H1 (cell line): ENCODE data around the gene CCDC154. TPM values are rescaled to one million over a fixed set of nuclear protein-coding genes. Genes with fewer than 3 reads are reported as not detected.

Source experiments
- CTCF ChIA-PET: fragments of 300-600 bp; sonication (Branson Sonifier 250); formaldehyde crosslinking; loops from one replicate; lab custom pipeline; 2021; ENCODE audit not compliant: partially characterized antibody; lab: Charles Lee
- POLR2A ChIA-PET: fragments of 300-600 bp; sonication (Branson Sonifier 250); formaldehyde crosslinking; loops from one replicate; lab custom pipeline; 2021; ENCODE audit warnings: inconsistent platforms; ENCODE audit not compliant: partially characterized antibody; lab: Charles Lee
- DNase-seq, 2 experiments: peaks; one replicate each; pipeline versions ENCODE4 v3.0.0 to v3.0.0-alpha.2; 2010 to 2022; ENCODE audit warnings: low spot score in 2 of 2, low read depth in 1 of 2, mixed read lengths in 1 of 2
- FAIRE-seq: peaks from 2 replicates; lab custom pipeline; 2011; peaks lifted over from hg19 to GRCh38; lab: Jason Lieb, UNC
- H2AFZ ChIP-seq: 2 replicates; pipeline ENCODE4 v1.8.1; 2012; ENCODE audit warnings: low read length, inconsistent platforms
- H2AK5ac ChIP-seq: 2 replicates; pipeline ENCODE4 v1.6.1; 2013; ENCODE audit warnings: low read depth, low read length
- H2BK120ac ChIP-seq: replicated peaks from 2 replicates; pipeline ENCODE3; 2013; ENCODE audit warnings: low read depth, low read length, inconsistent platforms
- H2BK12ac ChIP-seq: 2 replicates; pipeline ENCODE4 v1.6.1; 2013; ENCODE audit warnings: low read depth, low read length
- H2BK15ac ChIP-seq: 2 replicates; pipeline ENCODE4 v1.6.1; 2013; ENCODE audit warnings: low read length
- H2BK20ac ChIP-seq: 2 replicates; pipeline ENCODE4 v1.6.1; 2013; ENCODE audit warnings: low read length
- H2BK5ac ChIP-seq: 2 replicates; pipeline ENCODE4 v1.6.1; 2013; ENCODE audit warnings: low read depth, low read length
- H3K14ac ChIP-seq: 2 replicates; pipeline ENCODE4 v1.6.1; 2013; ENCODE audit warnings: inconsistent platforms; ENCODE audit not compliant: insufficient read length
- H3K18ac ChIP-seq: 2 replicates; pipeline ENCODE4 v1.6.1; 2013; ENCODE audit warnings: low read length; ENCODE audit errors: extremely low read depth
- H3K23ac ChIP-seq: 2 replicates; pipeline ENCODE4 v1.6.1; 2013; ENCODE audit warnings: inconsistent platforms; ENCODE audit not compliant: insufficient read length
- H3K23me2 ChIP-seq: 2 replicates; pipeline ENCODE4 v1.6.1; 2013; ENCODE audit warnings: low read depth, low read length
- H3K27ac ChIP-seq: 2 replicates; pipeline ENCODE4 v1.6.1; 2011; ENCODE audit warnings: low read depth, low read length, inconsistent platforms
- H3K27me3 ChIP-seq, 4 experiments: replicated peaks in 1 of 4; 1 replicate in 1 of 4; 2 replicates in 3 of 4; pipeline versions ENCODE4 v1.6.1 to v1.8.1; 2011 to 2013; ENCODE audit warnings: low read length in 3 of 4, mild to moderate bottlenecking in 3 of 4, inconsistent platforms in 2 of 4, mixed read lengths in 2 of 4, moderate library complexity in 1 of 4; ENCODE audit not compliant: control insufficient read depth in 3 of 4, insufficient read depth in 3 of 4; ENCODE audit errors: extremely low read depth in 1 of 4
- H3K36me3 ChIP-seq, 4 experiments: 2 replicates each; pipeline versions ENCODE4 v1.6.1 to v1.8.1; 2011 to 2013; ENCODE audit warnings: mild to moderate bottlenecking in 4 of 4, low read length in 3 of 4, moderate library complexity in 2 of 4, control low read depth in 1 of 4, inconsistent platforms in 1 of 4; ENCODE audit not compliant: insufficient read depth in 4 of 4, control insufficient read depth in 2 of 4
- H3K4ac ChIP-seq: replicated peaks from 2 replicates; pipeline ENCODE3; 2013; ENCODE audit warnings: low read length, low read depth, mixed read lengths, inconsistent platforms; ENCODE audit not compliant: insufficient read length
- H3K4me1 ChIP-seq, 4 experiments: replicated peaks in 1 of 4; 1 replicate in 1 of 4; 2 replicates in 3 of 4; pipeline versions ENCODE4 v1.6.1 to v1.8.1; 2011 to 2013; ENCODE audit warnings: low read length in 3 of 4, inconsistent platforms in 2 of 4, mixed read lengths in 1 of 4; ENCODE audit not compliant: insufficient read depth in 4 of 4, control insufficient read depth in 3 of 4
- H3K4me2 ChIP-seq, 2 experiments: 2 replicates each; pipeline versions ENCODE4 v1.6.1 to v1.8.1; 2011 to 2013; ENCODE audit warnings: low read depth in 2 of 2, low read length in 2 of 2, control low read depth in 1 of 2, inconsistent platforms in 1 of 2, mild to moderate bottlenecking in 1 of 2; ENCODE audit not compliant: insufficient read depth in 1 of 2
- H3K4me3 ChIP-seq, 4 experiments: fragments of 200-600, 300-600 bp in 1 of 4; sonication (generic), shearing (Covaris generic), sonication (Bioruptor Twin) in 1 of 4; 2 replicates each; pipeline versions ENCODE4 v1.5.1 to v1.8.1; 2011 to 2016; ENCODE audit warnings: low read length in 4 of 4, low read depth in 3 of 4, control low read depth in 2 of 4, inconsistent platforms in 2 of 4, mild to moderate bottlenecking in 2 of 4, mixed read lengths in 1 of 4, moderate library complexity in 1 of 4; ENCODE audit not compliant: insufficient read depth in 2 of 4; ENCODE audit errors: extremely low read depth in 1 of 4
- H3K56ac ChIP-seq: replicated peaks from 2 replicates; pipeline ENCODE3; 2013; ENCODE audit warnings: low read depth, mild to moderate bottlenecking, mixed read lengths, low read length, inconsistent platforms; ENCODE audit not compliant: insufficient read length
- H3K79me1 ChIP-seq: 2 replicates; pipeline ENCODE4 v1.6.1; 2013; ENCODE audit warnings: low read depth, low read length, control low read depth
- H3K79me2 ChIP-seq, 2 experiments: 2 replicates each; pipeline versions ENCODE4 v1.6.1 to v1.8.1; 2012 to 2013; ENCODE audit warnings: low read length in 2 of 2, mild to moderate bottlenecking in 2 of 2, inconsistent platforms in 1 of 2; ENCODE audit not compliant: insufficient read depth in 2 of 2, control insufficient read depth in 1 of 2
- H3K9ac ChIP-seq, 4 experiments: replicated peaks in 1 of 4; 1 replicate in 1 of 4; 2 replicates in 3 of 4; pipeline versions ENCODE4 v1.6.1 to v1.8.1; 2011 to 2013; ENCODE audit warnings: low read depth in 3 of 4, low read length in 3 of 4, control low read depth in 2 of 4, mild to moderate bottlenecking in 2 of 4, moderate library complexity in 2 of 4, inconsistent platforms in 1 of 4; ENCODE audit errors: extremely low read depth in 1 of 4
- H3K9me3 ChIP-seq, 2 experiments: 2 replicates each; pipeline versions ENCODE4 v1.6.1 to v1.8.1; 2012 to 2013; ENCODE audit warnings: mild to moderate bottlenecking in 2 of 2, moderate library complexity in 2 of 2, control low read depth in 1 of 2, inconsistent platforms in 1 of 2, low read depth in 1 of 2, low read length in 1 of 2, mixed read lengths in 1 of 2; ENCODE audit not compliant: insufficient read depth in 2 of 2
- H4K20me1 ChIP-seq, 2 experiments: replicated peaks in 1 of 2; 2 replicates each; pipeline versions ENCODE3 to v1.8.1; 2011 to 2013; ENCODE audit warnings: inconsistent platforms in 2 of 2, low read length in 2 of 2, mild to moderate bottlenecking in 1 of 2; ENCODE audit not compliant: insufficient read depth in 2 of 2, control insufficient read depth in 1 of 2
- H4K5ac ChIP-seq: 2 replicates; pipeline ENCODE4 v1.6.1; 2013; ENCODE audit warnings: low read length, low read depth, mixed read lengths, inconsistent platforms; ENCODE audit not compliant: insufficient read length
- H4K8ac ChIP-seq: 2 replicates; pipeline ENCODE4 v1.8.0; 2013; ENCODE audit warnings: mild to moderate bottlenecking, moderate library complexity, low read length, inconsistent platforms; ENCODE audit not compliant: insufficient read depth; ENCODE audit errors: extremely low read depth
- H4K91ac ChIP-seq: replicated peaks from 2 replicates; pipeline ENCODE3; 2013; ENCODE audit warnings: low read length, mixed read lengths, inconsistent platforms; ENCODE audit not compliant: insufficient read length
- ASH2L ChIP-seq: fragments of 200-600, 300-600 bp; sonication (generic); IDR thresholded peaks from one replicate; pipeline ENCODE4 v1.7.1; 2017; ENCODE audit warnings: low read length
- BACH1 ChIP-seq: IDR thresholded peaks from 2 replicates; pipeline ENCODE4 v1.6.1; 2012; ENCODE audit warnings: low read length, improper control_type of control experiment
- CHD2 ChIP-seq: IDR thresholded peaks from 2 replicates; pipeline ENCODE4 v1.6.1; 2012; ENCODE audit warnings: low read length, improper control_type of control experiment
- CTBP2 ChIP-seq: IDR thresholded peaks from 2 replicates; pipeline ENCODE4 v1.7.0; 2011; ENCODE audit warnings: borderline replicate concordance, mild to moderate bottlenecking, moderate library complexity, mixed read lengths, low read length; ENCODE audit not compliant: insufficient read depth, insufficient read length
- EGR1 ChIP-seq: IDR thresholded peaks from 2 replicates; pipeline ENCODE4 v1.6.1; 2011; ENCODE audit warnings: low read depth, low read length, borderline replicate concordance
- GABPA ChIP-seq: IDR thresholded peaks from 2 replicates; pipeline ENCODE4 v1.6.1; 2011; ENCODE audit warnings: mild to moderate bottlenecking, low read length, moderate library complexity, borderline replicate concordance; ENCODE audit not compliant: insufficient read depth
- HDAC6 ChIP-seq: IDR thresholded peaks from one replicate; pipeline ENCODE4 v1.7.1; 2012; ENCODE audit warnings: low read depth, mild to moderate bottlenecking, inconsistent platforms, low read length, moderate library complexity
- KDM1A ChIP-seq: fragments of 200-600, 300-600 bp; sonication (generic); IDR thresholded peaks from 2 replicates; pipeline ENCODE4 v1.7.1; 2016; ENCODE audit warnings: mild to moderate bottlenecking, low read length, borderline replicate concordance
- MAFK ChIP-seq: IDR thresholded peaks from 2 replicates; pipeline ENCODE4 v1.6.1; 2012; ENCODE audit warnings: low read depth, mild to moderate bottlenecking, improper control_type of control experiment, low read length
- NANOG ChIP-seq: IDR thresholded peaks from 2 replicates; pipeline ENCODE4 v1.6.1; 2011; ENCODE audit warnings: low read length, low read depth, mild to moderate bottlenecking, inconsistent platforms; ENCODE audit not compliant: insufficient read depth, poor library complexity, severe bottlenecking
- POLR2A ChIP-seq, 2 experiments: IDR thresholded peaks; 1 replicate in 1 of 2; 2 replicates in 1 of 2; pipeline ENCODE4 v1.6.1; 2011; ENCODE audit warnings: low read depth in 2 of 2, low read length in 2 of 2, mild to moderate bottlenecking in 2 of 2; ENCODE audit errors: control extremely low read depth in 1 of 2
- POLR2AphosphoS5 ChIP-seq: IDR thresholded peaks from 2 replicates; pipeline ENCODE4 v1.6.1; 2011; ENCODE audit warnings: low read depth, low read length
- POU5F1 ChIP-seq: IDR thresholded peaks from 2 replicates; pipeline ENCODE4 v1.6.1; 2011; ENCODE audit warnings: low read depth, mild to moderate bottlenecking, low read length, moderate library complexity
- SRF ChIP-seq: IDR thresholded peaks from 2 replicates; pipeline ENCODE4 v1.6.1; 2011; ENCODE audit warnings: mild to moderate bottlenecking, low read depth, low read length, moderate library complexity
- YY1 ChIP-seq: IDR thresholded peaks from 2 replicates; pipeline ENCODE4 v1.6.1; 2011; ENCODE audit warnings: low read depth, mild to moderate bottlenecking, low read length
- WGBS, 2 experiments: shearing (Covaris generic) in 1 of 2; methylation state at CpG; one replicate each; pipeline versions ENCODE4 v1.1.6 to v1.1.7; 2013 to 2015; ENCODE audit warnings: low lambda C conversion rate in 2 of 2, mixed read lengths in 2 of 2, inconsistent platforms in 1 of 2, low coverage in 1 of 2, missing lambda C conversion rate in 1 of 2; ENCODE audit not compliant: insufficient replicate concordance in 2 of 2, insufficient coverage in 1 of 2, insufficient read length in 1 of 2; ENCODE audit errors: extremely low coverage in 1 of 2, missing lambda C conversion rate in 1 of 2; 5-methylcytosine and 5-hydroxymethylcytosine counted together
- polyA plus RNA-seq, 7 experiments: library from polyadenylated mRNA; depleted of rRNA in 3 of 7; stranded (reverse) in 5 of 7; unstranded in 2 of 7; fragments of >200 nt in 5 of 7; fragments of 200-250 nt in 2 of 7; gene quantifications; 1 replicate in 5 of 7; 2 replicates in 1 of 7; 4 replicates in 1 of 7; pipeline versions ENCODE4 v1.2.1 to v1.2.3, GENCODE V29; 2011 to 2013; ENCODE audit warnings: missing spikeins in 2 of 7, mixed read lengths in 2 of 7
- total RNA-seq: library from RNA; stranded (reverse); fragmentation: NEBNext Ultra II Directional; extraction: Animal tissue kit (Norgen Biotek cat#: 25700); gene quantifications from 2 replicates; pipeline ENCODE4 v1.2.1, GENCODE V29; 2021

CCDC154 gene
- total and polyA plus RNA-seq, 2 of the 8 experiments (the other 6 are each of a cell fraction or from before 2014, with no cell fraction given): 0.15 to 0.88 TPM

DNA sequence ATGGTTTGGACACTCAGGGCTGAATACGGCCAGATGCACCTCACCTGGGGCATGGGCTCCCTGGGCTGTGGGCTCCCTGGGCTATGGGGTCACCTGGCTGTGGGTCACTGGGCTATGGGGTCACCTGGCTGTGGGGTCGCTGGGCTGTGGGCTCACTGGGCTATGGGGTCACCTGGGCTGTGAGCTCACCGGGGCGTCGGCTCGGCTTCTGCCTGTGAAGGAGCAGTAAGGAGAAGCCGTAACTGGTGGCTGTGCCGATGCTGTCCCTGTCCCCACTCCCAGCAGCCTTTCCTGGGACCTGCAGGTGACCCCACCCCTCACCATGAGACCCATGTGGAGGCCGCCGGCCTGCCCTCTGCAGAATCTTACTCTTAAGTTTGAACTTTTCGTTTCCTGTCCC, 15.3 kb downstream of the CCDC154 start:
- FAIRE-seq (no peak), DNase-seq (peak in 1 of 2 experiments; percentile 41)
- Histone ChIP-seq H2BK15ac (no peak overlapping the region), H2BK20ac (no peak overlapping the region), H2AFZ (no peak overlapping the region), H3K4me1 (no peaks in the 10 kb centered on the region; a peak in 2 of 7 replicates), H3K79me1 (no peaks in the 10 kb centered on the region), H3K9ac (no peak overlapping the region), H2BK5ac (no peak overlapping the region), H3K56ac (no peak overlapping the region), H3K4me3 (no peak overlapping the region), H4K91ac (peak overlapping the region; percentile 65), H3K18ac (no peak overlapping the region), H3K23ac (no peak overlapping the region), H4K8ac (peak overlapping the region; percentile 97), H4K20me1 (no peaks in the 10 kb centered on the region), H2BK120ac (no peak overlapping the region), H2AK5ac (no peak overlapping the region), H3K9me3 (no peaks in the 10 kb centered on the region), H3K27me3 (no peaks in the 10 kb centered on the region), H2BK12ac (peak overlapping the region; percentile 44; the same call in 1 of the 2 replicates), H3K14ac (no peak overlapping the region), H3K4ac (peak overlapping the region; percentile 78), H3K27ac (no peak overlapping the region), H3K23me2 (no peaks in the 10 kb centered on the region), H4K5ac (no peak overlapping the region), H3K4me2 (no peak overlapping the region), H3K36me3 (no peaks in the 10 kb centered on the region), H3K79me2 (no peaks in the 10 kb centered on the region)
- POLR2A ChIA-PET: interaction anchor here (0.6 to 4.3 kb wide), 5 partner anchors 8 to 30 kb away, joined by 3 to 22 read pairs (median 5); partner anchors contain the start of genes CCDC154 and UQCC4
- CTCF ChIA-PET: interaction anchor here (0.6 to 3.9 kb wide), 9 partner anchors 10 to 325 kb away, joined by 3 to 30 read pairs (median 5); partner anchors contain the start of gene CCDC154
- WGBS, 2 experiments: 90% methylated on average over 8 of the region's 11 CpGs; no CpG with 5 or more reads in 1 of the 2 experiments
- TF ChIP-seq HDAC6 (no peak), POU5F1 (no peak), BACH1 (no peak), YY1 (no peak), EGR1 (no peak), MAFK (no peak), GABPA (no peak), CHD2 (no peak), ASH2L (no peak), KDM1A (no peak), CTBP2 (no peak), SRF (no peak), POLR2A (IDR thresholded peaks at IDR 0.05; ENCODE audit: control extremely low read depth in 1 of 2, low read depth in 2 of 2, low read length in 2 of 2) (no peak), POLR2AphosphoS5 (no peak), NANOG (no peak)
